Vagina (tissue), 2 donors: Measurements from ENCODE around the gene ARHGDIB. TPM values are rescaled to one million over a fixed set of nuclear protein-coding genes. Genes with fewer than 3 reads are reported as not detected.
A peak's percentile ranks its signal among the peaks of the same experiment; 100 is the strongest.

Experiments used
- DNase-seq, 2 donors: peaks; one replicate each; pipeline ENCODE4 v3.0.0-alpha.2; 2017; ENCODE audit errors: extremely low spot score in 2 of 2
- H3K27ac ChIP-seq: fragments of 200-600 bp; sonication (generic); one replicate; pipeline ENCODE4 v1.5.1; 2019
- H3K27me3 ChIP-seq: fragments of 200-600 bp; sonication (generic); one replicate; pipeline ENCODE4 v1.5.1; 2019
- H3K36me3 ChIP-seq, 2 donors: fragments of 200-600 bp; sonication (generic); one replicate each; pipeline ENCODE4 v1.5.1; 2017 to 2019
- H3K4me1 ChIP-seq: fragments of 200-600 bp; sonication (generic); one replicate; pipeline ENCODE4 v1.5.1; 2019
- H3K4me3 ChIP-seq, 2 donors: fragments of 200-600 bp; sonication (generic); 1 replicate in 1 of 2; 2 replicates in 1 of 2; pipeline ENCODE4 v1.5.1; 2016 to 2019
- H3K9me3 ChIP-seq: fragments of 200-600 bp; sonication (generic); one replicate; pipeline ENCODE4 v1.5.1; 2019
- CTCF ChIP-seq, 3 experiments: fragments of 450-650 bp in 2 of 3; fragments of 200-600 bp in 1 of 3; sonication (generic) in 1 of 3; IDR thresholded peaks; one replicate each; pipeline ENCODE4 v1.5.1; 2017 to 2019; ENCODE audit warnings: antibody characterized with exemption in 3 of 3, mild to moderate bottlenecking in 2 of 3, moderate library complexity in 2 of 3
- POLR2A ChIP-seq, 2 donors: fragments of 450-650 bp; IDR thresholded peaks; one replicate each; pipeline ENCODE4 v1.6.1; 2017; ENCODE audit warnings: antibody characterized with exemption in 2 of 2, mild to moderate bottlenecking in 2 of 2, moderate library complexity in 2 of 2
- POLR2AphosphoS5 ChIP-seq, 2 donors: sonication (generic); formaldehyde crosslinking; IDR thresholded peaks; one replicate each; pipeline ENCODE4 v1.9.0; 2017; ENCODE audit warnings: antibody characterized with exemption in 2 of 2, mild to moderate bottlenecking in 2 of 2, low read depth in 1 of 2; ENCODE audit not compliant: insufficient read depth in 1 of 2
- intact Hi-C: fragments of 100-400 bp; cut with DNase I; formaldehyde crosslinking; loops from one replicate; pipeline ENCODE4 v1.15.1; 2023
- total RNA-seq: library from RNA; depleted of rRNA; stranded (reverse); fragments of >200 nt; gene quantifications from one replicate; pipeline ENCODE4 v1.2.3, GENCODE V29; 2016

The ARHGDIB gene
- total RNA-seq, 1 donor from 2014 or later, result 153 TPM

- Histone ChIP-seq H3K27me3 (no peaks in the 10 kb centered on the region), H3K4me1 (peaks cover 11% of the 10 kb centered on the region), H3K36me3 (no peaks in the 10 kb centered on the region), H3K27ac (peak overlapping the region; percentile 42), H3K9me3 (no peaks in the 10 kb centered on the region), H3K4me3 (no peak overlapping the region)
- no peak for DNase-seq
- TF ChIP-seq POLR2AphosphoS5 (IDR thresholded peaks at IDR 0.05; ENCODE audit: insufficient read depth in 1 of 2, low read depth in 1 of 2) (peak in 1 of 2 donors; percentile 22), POLR2A (IDR thresholded peaks at IDR 0.05) (no peak)
- intact Hi-C loops, result no loop called here
Measured at GRCh38 chr12:14896521-14897169, 64.8 kb downstream of the ARHGDIB start.

- Histone ChIP-seq H3K4me3 (no peak overlapping the region), H3K9me3 (no peaks in the 10 kb centered on the region), H3K36me3 (no peaks in the 10 kb centered on the region), H3K27ac (peak overlapping the region; percentile 55), H3K27me3 (no peaks in the 10 kb centered on the region), H3K4me1 (peaks cover 6% of the 10 kb centered on the region)
- intact Hi-C loops, result loop anchor here (5.0 kb wide), 1 partner anchor 46 kb away; no protein-coding TSS in a partner anchor
- DNase-seq, result no peak
- TF ChIP-seq POLR2AphosphoS5 (IDR thresholded peaks at IDR 0.05; ENCODE audit: insufficient read depth in 1 of 2, low read depth in 1 of 2), result no peak
- no peak for TF ChIP-seq POLR2A (IDR thresholded peaks at IDR 0.05)
- TF ChIP-seq CTCF (IDR thresholded peaks at IDR 0.05), result no peak
Measured at GRCh38 chr12:14893506-14894250, 67.7 kb downstream of the ARHGDIB start.

- no peak for DNase-seq
- intact Hi-C loops, result loop anchor here (5.0 kb wide), 1 partner anchor 46 kb away; no protein-coding TSS in a partner anchor
- H3K9me3 ChIP-seq, result no peaks in the 10 kb centered on the region
- H3K36me3 ChIP-seq, result no peaks in the 10 kb centered on the region
- peak overlapping the region; percentile 55 for H3K27ac ChIP-seq
- H3K27me3 ChIP-seq, result no peaks in the 10 kb centered on the region
- H3K4me1 ChIP-seq, result peaks cover 6% of the 10 kb centered on the region
- no peak overlapping the region for H3K4me3 ChIP-seq
- TF ChIP-seq POLR2AphosphoS5 (IDR thresholded peaks at IDR 0.05; ENCODE audit: insufficient read depth in 1 of 2, low read depth in 1 of 2) (peak in 1 of 2 donors; percentile 27), POLR2A (IDR thresholded peaks at IDR 0.05) (no peak), CTCF (IDR thresholded peaks at IDR 0.05) (no peak)
Measured at GRCh38 chr12:14892726-14893505, 68.5 kb downstream of the ARHGDIB start.

Other genes starting within 250 kb of the ARHGDIB start
- gene WBP11, start 158.1 kb downstream of the ARHGDIB start, total RNA-seq, result 12.8 TPM
- 0.74 TPM for gene C12orf60, start 157.9 kb downstream of the ARHGDIB start, total RNA-seq
- gene SMCO3, start 147.4 kb downstream of the ARHGDIB start, total RNA-seq, result not detected
- gene ART4, start 118.1 kb downstream of the ARHGDIB start, total RNA-seq, result 0.98 TPM
- 1,065 TPM for gene MGP, start 75.7 kb downstream of the ARHGDIB start, total RNA-seq
- 2.2 TPM for gene ERP27, start 23.1 kb downstream of the ARHGDIB start, total RNA-seq
- gene PDE6H, start 11.4 kb upstream of the ARHGDIB start, total RNA-seq, result not detected